Parathyroid adenoma (tissue), 2 donors: Measurements from ENCODE around the gene SMG6.

Experiments used
- H2AFZ ChIP-seq: fragments of 300-600 bp; sonication (generic); one replicate; pipeline ENCODE4 v1.7.0; 2017; ENCODE audit warnings: antibody characterized with exemption, mild to moderate bottlenecking
- H3K27ac ChIP-seq: fragments of 300-600 bp; sonication (generic); one replicate; pipeline ENCODE4 v1.7.0; 2017
- H3K27me3 ChIP-seq: fragments of 300-600 bp; sonication (generic); one replicate; pipeline ENCODE4 v1.7.0; 2017; ENCODE audit warnings: low read length; ENCODE audit not compliant: control insufficient read depth, insufficient read depth
- H3K36me3 ChIP-seq: fragments of 300-600 bp; sonication (generic); one replicate; pipeline ENCODE4 v1.7.0; 2017; ENCODE audit warnings: low read length; ENCODE audit not compliant: control insufficient read depth, insufficient read depth
- H3K4me1 ChIP-seq: fragments of 300-600 bp; sonication (generic); one replicate; pipeline ENCODE4 v1.7.0; 2017; ENCODE audit warnings: control low read depth
- H3K4me2 ChIP-seq: fragments of 300-600 bp; sonication (generic); one replicate; pipeline ENCODE4 v1.7.0; 2017; ENCODE audit warnings: low read length
- H3K4me3 ChIP-seq: fragments of 300-600 bp; sonication (generic); one replicate; pipeline ENCODE4 v1.7.0; 2017; ENCODE audit warnings: low read depth, low read length
- H3K79me2 ChIP-seq: fragments of 300-600 bp; sonication (generic); one replicate; pipeline ENCODE4 v1.7.0; 2017; ENCODE audit warnings: control low read depth
- H3K9ac ChIP-seq: fragments of 300-600 bp; sonication (generic); one replicate; pipeline ENCODE4 v1.7.0; 2017; ENCODE audit warnings: mild to moderate bottlenecking
- H3K9me3 ChIP-seq: fragments of 300-600 bp; sonication (generic); one replicate; pipeline ENCODE4 v1.7.0; 2017; ENCODE audit warnings: low read length; ENCODE audit not compliant: control insufficient read depth
- CTCF ChIP-seq: fragments of 300-600 bp; sonication (generic); IDR thresholded peaks from one replicate; pipeline ENCODE4 v1.7.0; 2017; ENCODE audit warnings: antibody characterized with exemption, mild to moderate bottlenecking
- donor health status: primary hyperparathyroidism.

The SMG6 gene

GRCh38 chr17:2179615-2180295, 123.8 kb downstream of the SMG6 start:
- Histone ChIP-seq H3K27ac (peak overlapping the region; percentile 55), H3K27me3 (no peaks in the 10 kb centered on the region), H2AFZ (no peak overlapping the region), H3K9me3 (no peaks in the 10 kb centered on the region), H3K9ac (no peak overlapping the region), H3K79me2 (peaks cover 2% of the 10 kb centered on the region), H3K4me2 (peak overlapping the region; percentile 5), H3K36me3 (no peaks in the 10 kb centered on the region), H3K4me3 (no peak overlapping the region), H3K4me1 (peaks cover 24% of the 10 kb centered on the region)
- no peak for TF ChIP-seq CTCF

- Histone ChIP-seq H3K9ac (no peak overlapping the region), H3K36me3 (no peaks in the 10 kb centered on the region)
Measured at GRCh38 chr17:2178798-2179501, 124.6 kb downstream of the SMG6 start.

GRCh38 chr17:2177235-2177811, 126.3 kb downstream of the SMG6 start:
- H3K27ac ChIP-seq, result no peak overlapping the region
- no peaks in the 10 kb centered on the region for H3K27me3 ChIP-seq
- no peak overlapping the region for H3K4me3 ChIP-seq
- TF ChIP-seq CTCF, result no peak
- H2AFZ ChIP-seq, result no peak overlapping the region
- no peaks in the 10 kb centered on the region for H3K36me3 ChIP-seq
- H3K79me2 ChIP-seq, result peaks cover 2% of the 10 kb centered on the region
- no peak overlapping the region for H3K9ac ChIP-seq
- no peaks in the 10 kb centered on the region for H3K9me3 ChIP-seq
- H3K4me2 ChIP-seq, result no peak overlapping the region
- H3K4me1 ChIP-seq, result peaks cover 24% of the 10 kb centered on the region

More at GRCh38 chr17:2178798-2179501, 124.6 kb downstream of the SMG6 start:
- Histone ChIP-seq H3K4me2 (no peak overlapping the region), H2AFZ (no peak overlapping the region), H3K27ac (peak overlapping the region; percentile 55), H3K9me3 (no peaks in the 10 kb centered on the region), H3K79me2 (peaks cover 2% of the 10 kb centered on the region), H3K27me3 (no peaks in the 10 kb centered on the region), H3K4me1 (peaks cover 24% of the 10 kb centered on the region), H3K4me3 (no peak overlapping the region)
- no peak for TF ChIP-seq CTCF

GRCh38 chr17:2176499-2177169, 127.0 kb downstream of the SMG6 start:
- Histone ChIP-seq H2AFZ (no peak overlapping the region), H3K9ac (no peak overlapping the region), H3K36me3 (no peaks in the 10 kb centered on the region), H3K27me3 (no peaks in the 10 kb centered on the region), H3K4me3 (no peak overlapping the region), H3K79me2 (peaks cover 2% of the 10 kb centered on the region), H3K27ac (no peak overlapping the region), H3K9me3 (no peaks in the 10 kb centered on the region), H3K4me2 (no peak overlapping the region), H3K4me1 (peaks cover 24% of the 10 kb centered on the region)
- TF ChIP-seq CTCF, result no peak
